NCI-H2227 (cell line): ENCODE data around the gene PLCB1.
"Not testable (repeated sequence)": the region's sequence is repeated elsewhere in the genome, so short reads cannot be mapped to it uniquely, and the experiment has no call there.

Source experiments
- DNase-seq: peaks from one replicate; lab custom pipeline; 2025; ENCODE audit not compliant: unreplicated experiment; lab: John Stamatoyannopoulos, UW

Gene PLCB1

DNA sequence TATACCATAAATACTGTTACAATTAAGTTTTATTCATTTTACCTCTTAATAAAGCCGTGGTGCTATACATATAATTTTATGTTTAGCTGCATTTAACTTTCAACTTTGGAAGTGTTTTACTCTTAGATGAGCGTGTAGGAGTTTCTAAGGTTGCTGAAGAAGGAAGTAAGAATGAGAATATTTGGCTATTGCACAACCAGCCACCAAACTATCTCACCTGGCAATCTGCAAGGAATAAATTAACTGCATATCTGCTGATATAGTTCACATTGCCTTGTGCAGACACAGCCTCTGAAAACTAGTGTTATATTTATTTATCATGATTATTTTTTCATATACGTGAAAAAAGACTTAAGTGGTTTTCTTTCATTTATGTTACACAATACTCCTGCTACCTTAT, 230.4 kb downstream of the PLCB1 start:
- no peak for DNase-seq

DNA sequence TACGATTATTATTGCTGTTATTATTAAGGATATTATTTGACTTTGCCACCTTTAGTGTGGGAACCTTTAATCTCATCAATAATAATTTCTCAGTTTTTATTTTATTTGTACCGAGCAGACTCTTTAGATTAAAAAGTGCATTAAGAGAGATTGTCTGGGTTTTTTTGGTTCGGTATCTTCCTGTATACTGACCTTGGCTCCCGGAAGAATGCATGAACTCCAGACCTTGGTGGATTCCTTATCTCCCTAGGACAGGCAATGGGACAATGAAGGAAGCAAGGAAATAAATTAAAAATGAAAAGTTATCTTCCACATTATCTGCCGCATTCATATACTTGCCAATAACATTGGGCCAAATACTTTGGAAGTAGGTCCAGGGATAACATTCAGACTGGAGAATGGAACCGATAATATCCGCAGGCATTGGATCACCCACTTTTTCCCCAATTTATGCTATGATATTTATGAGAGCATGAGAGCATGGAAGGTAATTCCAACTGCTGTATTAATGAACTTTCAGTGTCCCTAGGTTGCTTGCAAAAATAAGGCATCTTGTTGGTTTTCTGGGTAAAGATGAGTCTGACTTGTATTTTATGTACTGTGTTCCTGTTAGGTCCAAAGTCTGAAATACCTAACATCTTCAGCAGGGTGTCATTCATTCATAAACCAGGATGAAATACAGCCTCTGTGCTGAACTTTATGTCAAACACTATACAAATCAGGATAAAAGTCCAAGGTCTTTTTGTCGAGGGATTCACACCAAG, 232.1 kb downstream of the PLCB1 start:
- no peak for DNase-seq

GRCh38 chr20:8364734-8365078, 232.6 kb downstream of the PLCB1 start:
- DNase-seq: no peak

GRCh38 chr20:8365634-8366033, 233.6 kb downstream of the PLCB1 start:
- DNase-seq: peak; percentile 20

DNA sequence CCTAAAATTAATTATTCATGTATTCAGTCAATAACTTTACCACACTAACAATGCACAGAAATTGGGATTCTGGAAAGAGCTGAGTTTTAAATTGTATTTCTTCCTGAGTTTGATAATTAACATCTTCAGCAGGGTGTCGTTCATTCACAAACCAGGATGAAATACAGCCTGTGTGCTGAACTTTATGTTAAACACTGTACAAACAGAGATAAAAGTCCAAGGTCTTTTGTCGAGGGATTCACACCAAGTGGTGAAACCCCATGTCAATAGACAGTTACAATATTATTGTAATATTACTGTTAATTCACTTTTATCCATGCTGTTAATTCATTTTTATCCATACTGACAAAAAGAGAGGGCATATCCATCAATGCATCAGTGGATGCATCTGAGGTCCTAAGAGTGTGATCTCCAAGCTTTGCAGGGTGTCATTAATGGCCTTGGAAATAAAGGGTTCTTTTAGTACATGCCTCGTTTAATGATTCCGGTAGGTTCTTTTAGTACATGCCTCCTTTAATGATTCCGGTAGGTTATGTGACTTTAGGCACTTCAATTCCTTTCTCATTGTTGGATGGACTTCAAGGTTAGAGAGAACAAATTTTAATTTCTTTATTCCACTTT, 234.3 kb downstream of the PLCB1 start:
- DNase-seq: no peak

- DNase-seq: no peak
Measured at GRCh38 chr20:8367689-8368088, 235.6 kb downstream of the PLCB1 start.

DNA sequence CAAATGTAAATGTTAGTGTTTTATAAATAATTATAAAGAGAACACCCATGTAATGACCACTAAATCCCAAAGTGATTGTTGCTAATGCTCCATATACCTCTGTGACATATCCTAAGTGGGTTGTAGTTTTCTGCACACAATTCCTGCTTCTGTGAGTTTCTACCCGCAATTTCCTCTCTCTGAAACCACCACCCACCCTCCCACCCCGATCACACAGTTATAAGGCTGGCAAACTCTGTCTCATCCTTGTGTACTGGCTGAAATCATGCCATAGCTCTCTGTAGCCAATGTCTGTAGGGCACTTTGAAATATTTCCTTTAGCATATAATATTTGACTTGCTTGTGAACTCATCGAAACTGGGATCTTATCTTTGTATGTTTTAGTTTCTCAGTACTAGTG, 236.6 kb downstream of the PLCB1 start:
- no peak for DNase-seq

DNA sequence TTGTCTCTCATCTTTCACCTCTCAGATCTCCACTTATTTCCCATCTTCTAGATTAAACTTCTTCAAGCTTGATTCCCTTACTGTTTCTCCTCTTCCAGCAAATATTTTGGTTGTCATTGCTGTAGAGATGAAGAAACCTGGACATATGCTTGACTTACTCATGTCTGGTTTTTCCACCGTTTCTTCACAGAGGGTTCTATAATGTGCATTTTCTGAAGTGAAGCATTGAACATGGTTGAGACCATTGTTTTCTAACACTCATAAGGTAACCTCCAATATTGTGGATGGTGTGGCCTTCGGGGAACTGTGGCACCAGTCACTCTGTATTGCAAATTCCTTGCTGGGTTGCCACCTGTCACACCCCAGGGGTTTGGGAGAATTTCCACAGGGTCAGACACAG, 237.2 kb downstream of the PLCB1 start:
- no peak for DNase-seq

DNA sequence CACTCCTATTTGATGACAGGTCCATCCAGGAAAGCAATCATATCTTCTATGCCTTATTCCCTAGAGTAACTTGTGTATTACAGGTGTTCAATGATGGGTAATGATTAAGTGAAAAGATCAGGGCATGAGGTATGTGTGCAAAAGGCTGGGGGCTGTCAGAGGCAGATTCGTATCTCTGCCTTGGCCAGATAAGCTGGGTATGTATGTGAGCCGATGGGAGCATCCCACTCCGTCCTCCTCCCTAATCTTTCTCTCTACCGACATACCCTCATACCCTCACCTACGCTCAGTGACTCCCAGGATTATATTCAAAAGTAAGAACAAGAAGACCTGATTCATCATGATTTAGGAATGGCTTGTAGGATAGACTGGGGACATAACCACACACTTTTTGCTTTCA, 238.7 kb downstream of the PLCB1 start:
- DNase-seq: no peak

DNA sequence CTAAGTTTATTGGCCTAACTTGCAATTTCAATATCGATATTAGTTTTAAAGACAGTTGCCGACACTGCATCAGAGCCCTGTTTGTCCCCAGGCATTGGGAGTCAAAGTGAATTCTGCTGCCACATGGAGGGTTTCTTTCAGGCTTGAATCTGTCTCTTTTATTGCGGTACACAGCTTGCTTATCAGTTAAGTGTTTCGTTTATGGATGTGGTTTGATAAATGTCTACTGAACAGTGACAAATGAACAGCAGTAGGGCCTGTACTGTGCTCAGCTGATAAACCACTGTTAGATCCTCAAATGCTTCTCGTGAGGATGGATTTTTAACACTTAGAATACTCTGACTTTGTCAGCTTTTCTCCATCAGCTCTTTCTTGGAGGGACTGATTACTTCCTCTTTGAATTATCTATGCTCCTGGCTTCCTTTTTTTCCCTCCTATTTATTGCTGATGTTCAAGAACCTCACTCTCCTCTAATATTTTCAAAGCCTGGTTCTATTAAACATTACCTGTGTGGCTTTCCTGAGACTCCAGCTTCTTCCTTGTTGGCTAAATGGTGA, 240.8 kb downstream of the PLCB1 start:
- no peak for DNase-seq

- no peak for DNase-seq
Measured at GRCh38 chr20:8373579-8373978, 241.5 kb downstream of the PLCB1 start.

- no peak for DNase-seq
Measured at GRCh38 chr20:8375898-8376297, 243.8 kb downstream of the PLCB1 start.

DNA sequence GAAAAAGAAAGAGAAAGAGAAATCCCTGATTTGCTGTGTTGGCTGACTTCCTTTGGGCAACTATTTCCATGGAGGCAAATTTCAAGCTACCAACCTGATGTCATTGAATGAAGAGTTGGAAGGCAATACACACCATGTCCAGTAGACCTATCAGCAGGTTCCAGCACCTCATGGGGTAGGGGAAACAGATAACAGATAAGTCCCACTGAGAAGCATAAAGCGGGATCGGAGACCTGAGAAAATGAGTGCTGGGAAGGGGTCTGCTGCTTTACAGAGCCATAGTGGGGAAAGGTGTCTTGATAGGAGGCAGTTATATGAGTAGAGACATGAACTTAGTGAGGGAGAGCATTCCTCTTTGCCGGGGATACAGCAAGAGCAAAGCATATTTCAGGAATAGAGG, 244.9 kb downstream of the PLCB1 start:
- no peak for DNase-seq

DNA sequence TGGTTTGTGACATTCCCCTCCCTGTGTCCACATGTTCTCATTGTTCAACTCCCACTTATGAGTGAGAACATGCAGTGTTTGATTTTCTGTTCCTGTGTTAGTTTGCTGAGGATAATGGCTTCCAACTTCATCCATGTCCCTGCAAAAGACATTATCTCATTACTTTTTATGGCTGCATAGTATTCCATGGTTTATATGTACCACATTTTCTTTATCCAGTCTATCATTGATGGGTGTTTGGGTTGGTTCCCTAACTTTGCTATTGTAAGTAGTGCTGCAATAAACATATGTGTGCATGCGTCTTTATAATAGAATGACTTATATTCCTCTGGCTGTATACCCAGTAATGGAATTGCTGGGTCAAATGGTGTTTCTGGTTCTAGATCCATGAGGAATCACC, 247.1 kb downstream of the PLCB1 start:
- not testable (repeated sequence) for DNase-seq

DNA sequence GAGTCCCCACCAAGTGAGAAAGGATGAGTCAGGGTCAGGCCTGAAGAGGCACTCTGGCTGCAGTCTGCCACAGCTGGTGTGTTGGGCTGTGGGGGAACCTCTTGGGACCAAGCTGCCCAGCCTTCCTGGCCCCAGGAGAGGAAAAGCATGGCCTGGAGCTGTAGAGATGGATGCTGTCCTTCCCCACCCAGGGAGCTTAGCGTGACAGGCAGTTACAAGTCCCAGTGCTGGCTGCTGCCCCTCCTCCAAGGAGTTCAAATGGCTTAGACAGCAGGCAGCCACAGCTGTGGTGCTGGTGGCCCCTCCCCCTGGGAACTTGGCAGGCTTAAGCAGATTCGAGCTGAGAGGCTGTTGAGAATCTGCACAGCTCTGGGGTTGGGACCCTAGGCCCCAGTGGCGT, 253.2 kb downstream of the PLCB1 start:
- DNase-seq: peak; percentile 37

- DNase-seq: no peak
Measured at GRCh38 chr20:8386991-8387390, 254.9 kb downstream of the PLCB1 start.

GRCh38 chr20:8388141-8388540, 256.1 kb downstream of the PLCB1 start:
- no peak for DNase-seq

DNA sequence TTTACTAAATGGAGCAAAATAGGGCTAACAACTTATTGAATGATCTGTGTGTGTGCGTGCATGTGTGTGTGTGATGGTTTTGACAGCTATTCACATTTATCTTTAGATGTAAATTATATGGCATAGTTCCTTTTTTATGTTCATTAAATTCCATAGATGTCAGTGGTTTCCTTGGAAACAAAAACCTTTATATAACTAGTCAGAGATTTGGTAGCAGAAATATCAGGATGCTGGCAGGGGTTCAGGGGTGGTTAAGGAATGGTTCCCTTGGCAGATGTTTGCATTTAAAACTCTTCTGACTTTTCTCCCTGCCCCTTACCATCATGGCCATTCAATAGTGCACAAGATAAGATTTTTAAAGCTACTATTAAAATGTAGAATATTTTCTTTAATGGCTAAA, 256.6 kb downstream of the PLCB1 start:
- no peak for DNase-seq

DNA sequence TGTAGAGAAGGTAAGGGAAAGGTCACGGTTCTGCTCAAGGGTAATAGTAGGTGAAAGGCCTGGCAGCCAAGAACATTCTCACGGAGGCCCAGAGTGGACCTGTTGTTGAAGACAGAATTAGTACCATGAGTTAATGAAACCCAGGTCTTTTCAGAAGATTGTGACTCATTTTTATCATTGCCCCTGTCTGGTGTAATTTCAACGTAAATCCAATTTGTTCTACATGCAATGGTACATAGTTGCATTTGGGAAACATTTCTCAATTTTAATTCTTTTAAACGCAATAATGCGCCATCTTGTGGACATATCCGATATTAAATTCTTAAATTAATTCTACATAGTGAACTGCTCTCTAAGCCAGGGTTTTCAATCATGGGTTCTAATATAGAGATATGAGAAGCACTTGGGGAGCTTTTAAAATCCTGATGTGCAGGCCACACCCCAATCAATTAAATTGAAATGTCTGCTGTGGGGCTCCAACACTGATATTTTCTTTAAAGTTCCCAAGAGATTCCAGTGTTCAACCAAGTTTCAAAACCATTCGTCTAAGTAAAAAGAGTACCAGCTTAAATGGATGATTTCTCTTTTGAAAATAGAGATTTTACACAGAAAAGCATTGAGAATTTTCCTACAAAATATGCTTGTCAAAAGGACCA, 257.4 kb downstream of the PLCB1 start:
- DNase-seq: peak; percentile 78

DNA sequence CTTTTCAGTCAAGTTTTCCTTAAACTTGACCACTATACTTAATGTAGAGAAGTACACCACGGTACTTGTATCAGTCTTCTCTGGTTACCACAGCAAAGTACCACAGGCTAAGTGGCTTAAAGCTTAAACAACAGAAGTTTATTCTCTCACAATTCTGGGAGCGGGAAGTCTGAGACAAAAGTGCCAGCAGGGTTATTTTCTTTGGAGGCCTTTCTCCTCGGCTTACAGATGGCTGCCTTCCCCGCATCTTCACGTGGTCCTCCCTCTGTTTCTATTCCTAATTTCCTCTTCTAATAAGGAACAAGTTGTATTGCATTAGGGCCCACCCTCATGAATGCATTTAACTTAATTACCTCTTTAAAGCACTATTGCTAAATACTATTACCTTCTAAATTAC, 258.0 kb downstream of the PLCB1 start:
- no peak for DNase-seq

GRCh38 chr20:8390500-8390899, 258.4 kb downstream of the PLCB1 start:
- no peak for DNase-seq

DNA sequence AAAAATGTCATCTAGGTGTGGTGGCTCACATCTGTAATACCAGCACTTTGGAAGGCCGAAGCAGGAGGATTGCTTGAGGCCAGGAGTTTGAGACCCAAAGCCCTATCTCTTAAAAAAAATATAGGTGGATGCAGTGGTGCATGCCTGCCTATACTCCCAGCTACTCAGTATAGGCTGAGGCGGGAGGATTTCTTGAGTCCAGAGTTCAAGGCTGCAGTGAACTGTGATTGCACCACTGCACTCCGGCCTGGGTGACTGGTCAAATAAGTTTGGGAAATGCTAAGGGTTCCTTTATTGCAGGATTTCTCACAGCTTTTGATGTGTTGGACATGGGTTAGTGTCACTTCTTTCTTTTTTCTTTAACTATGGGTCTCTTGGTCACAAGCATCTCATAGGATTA, 261.3 kb downstream of the PLCB1 start:
- no peak for DNase-seq
